ENCODE results near the gene ASAP3. TPM values are rescaled to one million over a fixed set of nuclear protein-coding genes. Genes with fewer than 3 reads are reported as not detected.
A peak's percentile ranks its signal among the peaks of the same experiment; 100 is the strongest.

Gene ASAP3
- total and polyA plus RNA-seq, 2 of the 13 experiments (the other 11 are each of a cell fraction or from before 2014, with no cell fraction given): 32.6 to 37.0 TPM

DNA sequence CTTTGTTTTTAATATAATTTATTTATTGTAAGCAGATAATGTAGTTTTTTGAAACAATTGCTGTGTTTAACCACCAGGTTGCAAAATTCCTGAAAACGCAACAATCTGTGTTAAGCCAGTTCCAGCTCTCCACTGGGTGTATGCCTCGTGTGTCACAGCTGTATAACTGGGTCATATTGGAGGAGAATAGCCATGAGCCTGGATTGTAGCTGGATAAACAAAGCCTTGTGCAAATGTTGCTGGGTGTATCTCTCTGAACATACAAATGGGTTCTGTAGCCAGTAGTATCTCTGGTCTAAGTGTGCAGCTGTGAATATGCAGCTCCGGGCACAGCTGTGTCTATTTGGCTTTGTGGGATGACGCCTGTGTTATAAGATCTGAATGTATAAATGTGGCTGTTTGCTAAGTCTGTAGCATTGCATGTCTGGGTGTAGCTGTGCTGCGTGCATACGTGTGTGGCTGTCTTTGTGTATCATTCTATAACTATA lies 62.2 kb downstream of the ASAP3 start:
- FAIRE-seq (peak; percentile 15), DNase-seq (ENCODE audit: low spot score) (peak; percentile 51), ATAC-seq (no peak)
- CTCF ChIA-PET (ENCODE audit: low intra/inter-chr PET ratio, low total read pairs): no interaction called here
- no peaks in the 10 kb centered on the region for H3K9me3 ChIP-seq (ENCODE audit: low read length)
- BruUV-seq (replicated peaks): no TSS peak
- H3K9ac ChIP-seq (ENCODE audit: insufficient read depth, low read depth, low read length): no peak overlapping the region
- in situ Hi-C loops (cut with HindIII; ENCODE audit: extremely low pct_ligation_motif_present, low pct_unique_long_range_greater_than_20kb): no loop called here
- peak overlapping the region; percentile 78 for H3K4me2 ChIP-seq (ENCODE audit: low read depth, low read length)
- H3K36me3 ChIP-seq (replicated peaks in 1 of 2; ENCODE audit: control insufficient read depth in 1 of 2, insufficient read depth in 2 of 2, low read length in 2 of 2): peaks cover 6 to 24% of the 10 kb centered on the region in 2 experiments
- no peak overlapping the region for H2AFZ ChIP-seq (ENCODE audit: low read length)
- H3K4me3 ChIP-seq (replicated peaks in 1 of 3; ENCODE audit: insufficient read depth in 1 of 3, low read depth in 2 of 3, low read length in 3 of 3): no peak overlapping the region
- no peaks in the 10 kb centered on the region for H3K27me3 ChIP-seq (ENCODE audit: control insufficient read depth in 1 of 2, insufficient read depth in 2 of 2, low read length in 2 of 2)
- H3K79me2 ChIP-seq (ENCODE audit: insufficient read depth, low read length): peaks cover 44% of the 10 kb centered on the region
- H3K27ac ChIP-seq (ENCODE audit: extremely low read length, insufficient read depth, low read length): peak overlapping the region; percentile 92
- intact Hi-C loops (cut with micrococcal nuclease; ENCODE audit: unreplicated experiment): no loop called here
- peaks cover 76% of the 10 kb centered on the region for H3K4me1 ChIP-seq (ENCODE audit: insufficient read depth, low read length)
- H4K20me1 ChIP-seq (ENCODE audit: insufficient read depth, low read length): no peaks in the 10 kb centered on the region
- WGBS (ENCODE audit: low lambda C conversion rate): 79% methylated on average over 6 of the region's 6 CpGs
- POLR2A ChIA-PET: interaction anchor here (1.7 to 3.7 kb wide), 2 partner anchors 36 to 78 kb away, joined by 6 to 22 read pairs; partner anchors contain the start of gene HNRNPR
- TF ChIP-seq, protein P1, sequence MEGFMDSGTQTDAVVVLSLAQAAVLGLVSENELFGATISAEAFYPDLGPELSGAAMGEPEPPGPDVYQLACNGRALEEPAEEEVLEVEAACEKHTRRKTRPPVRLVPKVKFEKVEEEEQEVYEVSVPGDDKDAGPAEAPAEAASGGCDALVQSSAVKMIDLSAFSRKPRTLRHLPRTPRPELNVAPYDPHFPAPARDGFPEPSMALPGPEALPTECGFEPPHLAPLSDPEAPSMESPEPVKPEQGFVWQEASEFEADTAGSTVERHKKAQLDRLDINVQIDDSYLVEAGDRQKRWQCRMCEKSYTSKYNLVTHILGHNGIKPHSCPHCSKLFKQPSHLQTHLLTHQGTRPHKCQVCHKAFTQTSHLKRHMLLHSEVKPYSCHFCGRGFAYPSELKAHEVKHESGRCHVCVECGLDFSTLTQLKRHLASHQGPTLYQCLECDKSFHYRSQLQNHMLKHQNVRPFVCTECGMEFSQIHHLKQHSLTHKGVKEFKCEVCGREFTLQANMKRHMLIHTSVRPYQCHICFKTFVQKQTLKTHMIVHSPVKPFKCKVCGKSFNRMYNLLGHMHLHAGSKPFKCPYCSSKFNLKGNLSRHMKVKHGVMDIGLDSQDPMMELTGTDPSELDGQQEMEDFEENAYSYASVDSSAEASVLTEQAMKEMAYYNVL (CRISPR knock-in tag; IDR thresholded peaks at IDR 0.05; ENCODE audit: borderline replicate concordance): no peak
- no peak for TF ChIP-seq CBX5 (CRISPR knock-in tag; IDR thresholded peaks at IDR 0.05; ENCODE audit: borderline replicate concordance)
- TF ChIP-seq ZKSCAN5 (CRISPR knock-in tag; IDR thresholded peaks at IDR 0.05): no peak
- TF ChIP-seq, protein P2, sequence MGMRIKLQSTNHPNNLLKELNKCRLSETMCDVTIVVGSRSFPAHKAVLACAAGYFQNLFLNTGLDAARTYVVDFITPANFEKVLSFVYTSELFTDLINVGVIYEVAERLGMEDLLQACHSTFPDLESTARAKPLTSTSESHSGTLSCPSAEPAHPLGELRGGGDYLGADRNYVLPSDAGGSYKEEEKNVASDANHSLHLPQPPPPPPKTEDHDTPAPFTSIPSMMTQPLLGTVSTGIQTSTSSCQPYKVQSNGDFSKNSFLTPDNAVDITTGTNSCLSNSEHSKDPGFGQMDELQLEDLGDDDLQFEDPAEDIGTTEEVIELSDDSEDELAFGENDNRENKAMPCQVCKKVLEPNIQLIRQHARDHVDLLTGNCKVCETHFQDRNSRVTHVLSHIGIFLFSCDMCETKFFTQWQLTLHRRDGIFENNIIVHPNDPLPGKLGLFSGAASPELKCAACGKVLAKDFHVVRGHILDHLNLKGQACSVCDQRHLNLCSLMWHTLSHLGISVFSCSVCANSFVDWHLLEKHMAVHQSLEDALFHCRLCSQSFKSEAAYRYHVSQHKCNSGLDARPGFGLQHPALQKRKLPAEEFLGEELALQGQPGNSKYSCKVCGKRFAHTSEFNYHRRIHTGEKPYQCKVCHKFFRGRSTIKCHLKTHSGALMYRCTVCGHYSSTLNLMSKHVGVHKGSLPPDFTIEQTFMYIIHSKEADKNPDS (CRISPR knock-in tag; IDR thresholded peaks at IDR 0.05): no peak
- TF ChIP-seq, protein P3, sequence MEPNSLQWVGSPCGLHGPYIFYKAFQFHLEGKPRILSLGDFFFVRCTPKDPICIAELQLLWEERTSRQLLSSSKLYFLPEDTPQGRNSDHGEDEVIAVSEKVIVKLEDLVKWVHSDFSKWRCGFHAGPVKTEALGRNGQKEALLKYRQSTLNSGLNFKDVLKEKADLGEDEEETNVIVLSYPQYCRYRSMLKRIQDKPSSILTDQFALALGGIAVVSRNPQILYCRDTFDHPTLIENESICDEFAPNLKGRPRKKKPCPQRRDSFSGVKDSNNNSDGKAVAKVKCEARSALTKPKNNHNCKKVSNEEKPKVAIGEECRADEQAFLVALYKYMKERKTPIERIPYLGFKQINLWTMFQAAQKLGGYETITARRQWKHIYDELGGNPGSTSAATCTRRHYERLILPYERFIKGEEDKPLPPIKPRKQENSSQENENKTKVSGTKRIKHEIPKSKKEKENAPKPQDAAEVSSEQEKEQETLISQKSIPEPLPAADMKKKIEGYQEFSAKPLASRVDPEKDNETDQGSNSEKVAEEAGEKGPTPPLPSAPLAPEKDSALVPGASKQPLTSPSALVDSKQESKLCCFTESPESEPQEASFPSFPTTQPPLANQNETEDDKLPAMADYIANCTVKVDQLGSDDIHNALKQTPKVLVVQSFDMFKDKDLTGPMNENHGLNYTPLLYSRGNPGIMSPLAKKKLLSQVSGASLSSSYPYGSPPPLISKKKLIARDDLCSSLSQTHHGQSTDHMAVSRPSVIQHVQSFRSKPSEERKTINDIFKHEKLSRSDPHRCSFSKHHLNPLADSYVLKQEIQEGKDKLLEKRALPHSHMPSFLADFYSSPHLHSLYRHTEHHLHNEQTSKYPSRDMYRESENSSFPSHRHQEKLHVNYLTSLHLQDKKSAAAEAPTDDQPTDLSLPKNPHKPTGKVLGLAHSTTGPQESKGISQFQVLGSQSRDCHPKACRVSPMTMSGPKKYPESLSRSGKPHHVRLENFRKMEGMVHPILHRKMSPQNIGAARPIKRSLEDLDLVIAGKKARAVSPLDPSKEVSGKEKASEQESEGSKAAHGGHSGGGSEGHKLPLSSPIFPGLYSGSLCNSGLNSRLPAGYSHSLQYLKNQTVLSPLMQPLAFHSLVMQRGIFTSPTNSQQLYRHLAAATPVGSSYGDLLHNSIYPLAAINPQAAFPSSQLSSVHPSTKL (CRISPR knock-in tag; IDR thresholded peaks at IDR 0.05): no peak
- no peak for TF ChIP-seq TGIF2 (CRISPR knock-in tag; IDR thresholded peaks at IDR 0.05)
- no peak for TF ChIP-seq IKZF4 (CRISPR knock-in tag; IDR thresholded peaks at IDR 0.05; ENCODE audit: borderline replicate concordance, low read depth, not compliant biosample characterization)
- TF ChIP-seq ZNF281 (CRISPR knock-in tag; IDR thresholded peaks at IDR 0.05; ENCODE audit: borderline replicate concordance): no peak
- TF ChIP-seq, protein P4, sequence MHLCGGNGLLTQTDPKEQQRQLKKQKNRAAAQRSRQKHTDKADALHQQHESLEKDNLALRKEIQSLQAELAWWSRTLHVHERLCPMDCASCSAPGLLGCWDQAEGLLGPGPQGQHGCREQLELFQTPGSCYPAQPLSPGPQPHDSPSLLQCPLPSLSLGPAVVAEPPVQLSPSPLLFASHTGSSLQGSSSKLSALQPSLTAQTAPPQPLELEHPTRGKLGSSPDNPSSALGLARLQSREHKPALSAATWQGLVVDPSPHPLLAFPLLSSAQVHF (CRISPR knock-in tag; IDR thresholded peaks at IDR 0.05): no peak

Measured in HepG2 (cell line).